Activated CD8-positive, alpha-beta memory T cell treated with anti-CD3 and anti-CD28 coated beads, Interleukin-2, amount 50 U/mL, for 1 hour (primary cell): ENCODE results near the gene PCDHGA1.

ENCODE experiments used
- DNase-seq: peaks from one replicate; pipeline ENCODE4 v3.0.0-alpha.2; 2020; ENCODE audit errors: extremely low read depth

PCDHGA1 gene

DNA sequence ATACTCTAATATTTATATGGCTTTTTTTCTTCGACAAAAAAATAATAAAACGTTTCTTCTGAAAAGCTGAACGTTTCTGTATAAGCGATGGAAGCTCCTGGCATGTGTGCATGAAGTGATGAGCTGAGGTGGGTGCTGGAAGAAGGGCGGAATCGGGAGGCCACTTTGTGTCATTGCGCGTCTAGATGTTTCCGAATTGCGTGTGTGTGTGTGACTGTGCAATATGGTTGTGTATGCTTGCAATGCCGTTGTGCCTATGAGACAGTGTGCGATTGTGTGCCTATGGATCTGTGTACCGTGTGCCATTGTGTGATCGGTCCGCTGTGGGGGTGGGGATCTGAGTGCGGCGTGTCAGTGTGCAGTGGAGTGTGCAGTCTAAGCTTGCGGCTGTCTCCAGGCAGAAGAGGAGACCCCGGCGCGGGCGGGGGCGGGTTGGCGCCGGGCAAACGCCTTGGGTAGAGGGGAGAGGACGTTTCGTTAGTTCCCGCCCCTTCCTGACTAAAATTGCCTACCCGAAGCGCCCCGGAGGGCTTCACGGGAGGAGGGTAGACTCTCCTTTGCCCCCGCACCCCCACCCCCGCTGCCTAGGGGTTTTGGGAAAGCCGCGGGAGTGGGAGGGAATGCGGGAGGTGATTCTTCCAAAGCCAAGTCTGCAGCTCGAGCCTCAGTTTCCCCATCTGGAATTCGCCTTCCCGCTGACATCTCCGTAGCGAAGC is 182.8 kb downstream of the PCDHGA1 start:
- DNase-seq: no peak

DNA sequence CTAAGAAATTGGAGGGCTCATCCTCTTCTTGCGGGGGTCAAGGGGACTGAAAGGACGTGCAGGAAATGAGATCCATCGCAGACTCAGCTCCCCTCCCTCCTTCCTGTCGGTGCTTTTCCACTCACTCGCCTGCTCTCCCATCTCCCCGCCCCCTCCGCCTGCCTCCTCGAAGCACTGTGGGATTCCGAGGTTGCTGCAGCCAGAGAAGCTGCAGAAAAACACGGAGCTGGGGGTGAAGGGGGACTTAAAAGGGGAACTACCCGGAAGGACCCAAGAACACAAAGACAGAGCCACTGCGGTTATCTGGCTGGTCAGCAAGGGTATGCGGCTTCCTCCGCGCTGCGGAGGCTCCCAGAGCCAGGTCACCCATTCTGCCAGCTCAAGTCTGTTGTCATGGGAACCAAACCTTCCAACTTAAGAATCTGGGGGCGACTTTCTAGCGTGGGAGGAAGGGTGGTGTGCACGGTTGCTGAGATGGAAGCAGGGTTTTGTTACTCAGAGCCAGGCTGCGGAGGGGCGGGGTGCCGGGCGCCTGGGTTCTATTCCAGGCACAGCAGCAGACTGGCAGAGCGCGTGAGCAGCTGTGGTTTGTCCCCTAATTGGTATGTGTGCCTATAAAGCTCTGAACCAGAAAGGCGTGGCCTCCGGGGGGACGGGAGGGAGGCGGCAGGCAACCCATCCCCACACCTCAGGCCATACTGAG is 183.5 kb downstream of the PCDHGA1 start:
- DNase-seq: peak; percentile 20

GRCh38 chr5:141514330-141515133 is 184.2 kb downstream of the PCDHGA1 start:
- no peak for DNase-seq

DNA sequence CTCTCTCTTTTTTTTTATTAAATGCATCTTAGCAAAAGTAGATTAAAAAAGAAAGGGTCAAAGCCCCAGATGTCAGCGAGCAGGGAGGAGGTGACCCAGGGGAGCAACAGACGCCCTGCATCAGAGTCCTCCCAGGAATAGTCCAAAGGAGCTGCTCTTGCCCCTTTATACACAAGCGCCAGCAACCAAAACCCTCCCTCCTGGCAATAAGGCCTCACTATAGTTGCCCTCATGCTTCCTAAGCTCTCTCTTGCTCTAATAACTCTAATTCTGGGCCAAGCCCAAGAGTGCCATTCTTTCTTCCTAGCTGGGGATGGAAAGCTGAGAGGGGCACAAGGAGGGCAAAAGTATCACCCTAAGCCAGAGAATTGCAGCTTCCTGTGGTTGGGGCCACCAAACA is 184.8 kb downstream of the PCDHGA1 start:
- no peak for DNase-seq

DNA sequence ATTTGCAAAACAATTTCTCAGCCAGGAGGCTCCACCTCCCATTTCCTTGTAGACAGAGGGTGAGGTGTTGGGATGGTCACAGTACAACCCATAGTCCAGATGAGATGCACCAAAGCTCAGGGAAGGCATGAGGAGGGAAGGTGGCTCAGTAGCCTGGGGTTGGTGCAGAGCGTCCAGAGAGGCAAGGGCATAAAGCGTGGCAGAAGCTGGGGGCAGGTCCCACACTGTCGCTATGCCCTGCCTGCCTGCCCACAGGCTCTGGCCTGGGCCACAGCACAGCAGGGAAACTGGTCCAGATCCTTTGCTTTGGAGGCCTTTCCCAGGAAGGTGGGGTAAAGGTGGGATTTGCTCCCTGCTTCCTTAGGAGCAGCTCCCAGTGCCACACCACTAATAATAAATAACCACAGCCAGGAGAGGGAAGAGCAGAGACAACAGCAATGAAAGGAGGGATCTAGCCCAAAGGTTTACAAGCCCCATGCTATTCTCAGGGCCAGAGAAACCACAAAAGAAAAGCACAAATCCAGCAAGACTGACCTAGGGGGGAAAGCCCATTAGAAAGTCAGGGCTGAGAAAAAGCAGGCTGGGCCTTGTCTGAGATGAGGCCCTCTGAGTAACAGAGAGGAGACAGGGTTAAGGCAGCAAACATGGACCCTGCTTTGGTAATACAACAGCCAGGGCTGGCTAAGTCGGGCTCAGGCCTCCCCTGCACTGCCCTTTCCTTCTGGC is 185.8 kb downstream of the PCDHGA1 start:
- no peak for DNase-seq

GRCh38 chr5:141516672-141517025 is 186.3 kb downstream of the PCDHGA1 start:
- DNase-seq: no peak

GRCh38 chr5:141517312-141517711 is 187.0 kb downstream of the PCDHGA1 start:
- DNase-seq: no peak

DNA sequence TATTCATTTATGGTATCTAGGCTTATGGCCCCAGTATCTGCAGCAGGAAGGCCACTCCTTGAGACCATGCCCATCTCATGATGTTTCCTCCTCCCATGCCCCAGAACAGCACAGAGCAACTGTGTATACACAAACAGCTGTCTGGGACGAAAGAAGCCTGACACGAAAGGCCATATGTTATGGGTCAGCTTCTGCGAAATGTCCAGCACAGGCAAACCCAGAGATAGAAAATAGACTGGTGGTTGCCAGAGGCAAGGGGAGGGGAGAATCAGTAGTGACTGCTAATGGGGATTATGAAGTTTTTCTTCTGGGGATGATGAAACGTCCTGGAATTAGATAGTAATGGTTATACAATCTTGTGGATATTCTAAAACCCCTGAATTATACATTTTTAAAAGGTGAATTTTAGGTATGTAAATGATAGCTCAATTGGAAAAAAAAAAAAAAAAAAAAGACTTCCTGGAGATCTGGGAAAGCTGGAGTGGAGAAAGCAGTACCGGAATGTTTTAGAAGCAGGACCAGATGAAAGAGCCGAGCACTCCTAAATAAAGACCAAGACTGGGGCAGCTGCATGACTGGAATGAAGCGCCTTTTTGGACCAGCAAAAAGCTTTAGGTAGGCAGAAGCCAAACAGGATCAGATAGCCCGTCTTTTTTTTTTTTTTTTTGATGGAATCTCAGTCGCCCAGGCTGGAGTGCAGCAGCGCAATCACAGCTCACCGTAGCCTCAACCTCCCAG is 187.7 kb downstream of the PCDHGA1 start:
- DNase-seq: no peak

- no peak for DNase-seq
Observed at GRCh38 chr5:141518618-141519015, 188.3 kb downstream of the PCDHGA1 start.

DNA sequence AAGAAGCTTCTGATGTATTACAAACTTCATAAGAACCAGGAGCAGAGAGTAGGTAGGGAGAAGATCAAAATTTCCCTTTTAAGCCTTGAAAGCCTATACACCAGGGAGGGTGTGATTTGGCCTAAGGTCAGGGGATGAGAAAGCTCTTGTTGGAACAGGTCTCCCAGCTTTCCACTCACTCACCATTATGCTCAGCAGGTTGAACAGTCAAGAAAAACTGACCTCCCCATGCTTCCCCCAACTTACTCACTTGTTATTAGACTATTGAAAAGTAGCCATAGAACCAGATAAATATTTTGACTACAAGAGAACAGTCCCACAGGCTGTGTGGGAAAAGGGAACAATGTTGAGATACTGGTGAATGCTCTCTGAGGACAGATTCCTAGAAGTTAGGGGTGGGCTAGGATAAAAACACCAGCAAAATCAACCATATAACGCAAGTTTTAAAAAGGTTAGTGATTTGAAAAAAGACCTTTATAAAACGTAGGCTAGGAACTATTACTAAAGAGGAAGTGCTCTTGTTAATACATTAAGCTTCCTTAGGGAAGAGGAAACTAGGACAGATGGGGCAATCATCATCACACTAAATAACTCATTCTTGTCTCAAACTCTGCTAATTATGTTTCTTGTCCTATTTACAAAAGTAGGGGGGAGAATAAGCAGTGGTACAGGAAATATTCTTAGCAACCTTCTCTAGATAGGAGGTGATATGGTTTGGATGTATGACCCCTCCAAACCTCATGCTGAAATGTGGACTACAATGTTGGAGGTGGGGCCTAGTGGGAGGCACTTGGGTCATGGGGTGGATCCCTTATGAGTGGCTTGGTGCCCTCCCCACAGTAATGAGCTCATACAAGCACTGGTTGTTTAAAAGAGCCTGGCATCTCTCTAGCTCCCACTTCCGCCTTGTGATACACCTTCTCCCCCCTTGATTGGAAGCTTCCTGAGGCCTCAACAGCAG is 189.6 kb downstream of the PCDHGA1 start:
- no peak for DNase-seq

DNA sequence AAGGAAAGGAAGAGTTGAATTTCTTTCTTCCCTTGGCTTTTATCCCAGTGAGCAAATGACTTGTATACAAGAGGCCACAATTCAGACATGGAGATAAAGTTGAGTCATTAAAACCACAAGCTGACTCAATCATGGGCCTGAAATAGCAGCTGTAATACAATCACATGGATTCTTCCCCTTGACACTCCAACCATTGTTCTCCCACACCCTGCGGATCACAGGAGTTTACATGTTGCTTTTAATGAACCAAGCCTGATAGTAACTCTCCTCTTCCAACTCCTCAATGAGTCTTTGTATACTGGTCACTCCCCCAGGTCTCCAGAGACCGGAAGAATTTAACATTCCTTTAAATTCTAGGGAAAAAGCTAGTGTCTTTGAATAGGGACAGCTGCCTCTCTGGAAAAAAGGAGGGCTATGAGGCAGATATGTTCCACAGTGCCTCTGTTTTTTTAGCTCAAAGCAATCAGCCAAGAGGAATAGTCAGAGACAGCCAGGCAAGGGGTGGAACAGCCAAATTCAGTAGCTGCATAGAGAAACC is 191.0 kb downstream of the PCDHGA1 start:
- DNase-seq: no peak

DNA sequence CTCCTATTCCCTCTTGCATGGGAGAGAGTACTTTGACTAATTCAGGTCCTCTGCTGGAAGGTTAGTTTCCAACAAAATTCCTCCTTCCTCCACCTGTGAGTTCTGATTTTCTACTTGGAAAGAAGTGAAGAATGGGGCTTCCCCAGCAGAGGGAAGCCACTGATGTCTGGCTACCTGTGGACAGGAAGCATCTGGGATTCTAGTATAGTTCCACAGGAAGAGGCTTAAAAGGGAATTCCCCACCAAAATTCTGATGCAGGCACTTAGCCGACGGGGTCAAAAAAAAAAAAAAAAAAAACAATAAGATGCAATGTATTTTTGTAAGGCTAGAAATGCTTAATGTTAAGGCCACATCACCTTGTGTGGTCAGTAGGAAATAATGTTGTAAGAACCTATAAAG is 192.0 kb downstream of the PCDHGA1 start:
- DNase-seq: no peak

DNA sequence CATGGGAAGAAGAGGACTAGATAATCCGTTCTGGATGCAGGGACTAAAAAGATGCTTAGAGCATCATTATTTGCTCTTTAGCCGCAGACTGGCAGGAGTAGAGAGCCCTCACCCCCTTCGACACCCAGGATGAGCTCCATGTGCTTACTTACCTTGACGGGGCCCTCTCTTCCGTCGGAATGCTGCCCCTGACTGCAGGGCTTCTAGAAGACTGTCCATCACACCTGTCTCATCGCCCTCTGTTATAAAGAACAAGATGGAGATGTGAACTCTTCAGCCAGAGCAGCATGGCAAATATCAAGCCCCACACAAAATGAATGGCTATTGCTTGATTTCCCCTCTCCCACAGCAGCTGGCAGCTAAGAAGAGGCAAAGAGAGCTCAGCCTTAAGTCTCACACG is 193.7 kb downstream of the PCDHGA1 start:
- no peak for DNase-seq

DNA sequence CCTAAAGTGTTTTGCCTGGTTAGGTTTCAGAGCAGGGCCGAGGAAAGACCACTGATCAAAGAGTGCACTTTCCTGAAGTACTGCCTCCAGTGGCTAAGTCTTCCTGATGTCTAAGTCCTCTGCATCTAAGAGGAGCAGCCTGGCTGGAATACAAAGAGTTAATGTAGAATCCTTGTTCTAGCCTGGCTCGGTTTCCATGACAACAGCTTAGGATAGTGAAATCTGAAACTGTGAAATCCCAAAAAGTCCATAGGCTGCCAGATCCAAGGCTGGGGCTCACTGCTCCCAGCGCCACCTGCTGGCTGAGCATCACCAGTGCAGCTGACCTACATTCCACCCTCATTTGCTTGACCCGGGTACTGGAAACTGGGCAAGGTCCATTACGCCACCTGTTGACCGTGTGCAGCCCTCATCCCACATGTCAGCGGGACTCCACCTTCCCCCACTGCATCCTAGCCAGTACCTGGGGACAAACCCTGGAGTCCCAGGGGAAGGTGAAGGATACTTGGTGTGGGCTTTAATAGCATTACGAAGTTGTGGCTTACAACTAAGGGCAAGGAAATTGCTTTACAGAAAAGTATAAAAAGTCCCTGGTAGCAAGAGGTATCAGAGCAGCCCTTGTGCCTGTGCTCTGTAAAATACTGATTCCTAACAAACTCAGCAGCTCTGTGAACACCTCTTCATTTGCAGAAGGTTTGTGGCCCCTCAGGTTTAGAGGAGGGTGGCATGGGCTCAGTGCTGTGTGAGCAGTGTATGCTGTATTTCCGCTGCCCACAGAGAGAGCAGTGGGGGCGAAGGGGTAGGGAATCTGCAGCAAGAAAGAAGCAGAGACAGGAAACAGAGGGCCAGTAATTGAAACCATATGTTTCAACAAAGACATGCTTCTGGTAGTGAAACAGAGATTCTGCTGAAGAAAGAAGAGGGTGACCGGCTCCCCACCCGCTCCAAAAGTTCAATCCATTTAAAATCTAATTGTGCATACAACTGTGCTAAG is 194.6 kb downstream of the PCDHGA1 start:
- DNase-seq: no peak

DNA sequence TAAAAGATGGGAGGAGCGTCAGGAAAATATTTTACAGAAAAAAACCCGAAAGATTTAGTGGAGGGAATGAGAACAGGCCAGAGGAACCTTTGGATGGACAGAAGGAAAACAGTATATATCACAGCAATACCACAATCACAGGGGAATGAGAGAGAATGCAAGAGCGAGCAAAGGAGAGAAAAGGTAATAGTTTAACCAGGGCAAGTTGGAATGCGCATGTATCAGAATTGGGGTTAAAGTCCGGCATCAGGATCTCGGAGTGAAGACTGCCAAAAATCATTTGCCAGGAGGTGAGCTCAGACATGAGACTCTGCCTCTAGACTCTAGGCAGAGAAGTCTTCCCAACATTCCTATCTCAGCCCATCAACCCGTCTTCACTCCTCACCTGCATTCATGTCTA is 195.3 kb downstream of the PCDHGA1 start:
- DNase-seq: no peak

- DNase-seq: no peak
Observed at GRCh38 chr5:141527426-141527825, 197.1 kb downstream of the PCDHGA1 start.

GRCh38 chr5:141528291-141528984 is 198.1 kb downstream of the PCDHGA1 start:
- no peak for DNase-seq

DNA sequence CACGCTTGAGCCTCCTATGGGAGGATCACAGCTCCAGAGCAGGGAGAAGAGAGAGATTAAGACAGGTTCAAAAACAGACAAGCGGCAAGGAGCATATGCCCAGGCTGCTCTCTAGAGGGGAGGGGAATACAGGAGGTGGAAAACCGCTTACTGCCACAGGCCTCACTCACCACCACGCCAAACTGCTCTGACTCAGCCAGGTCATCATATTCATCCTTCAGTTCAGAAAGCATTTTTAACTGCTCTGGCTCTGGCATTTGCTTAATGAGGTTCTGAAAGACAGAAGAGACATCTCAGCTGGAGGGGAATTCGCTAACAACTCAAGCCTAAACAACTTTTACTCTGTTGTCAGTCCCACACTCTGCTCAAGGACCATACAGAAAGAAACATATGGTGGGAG is 198.7 kb downstream of the PCDHGA1 start:
- DNase-seq: no peak
